Esophagus muscularis mucosa (tissue), 4 donors: ENCODE results near the gene NKAIN2. TPM values are rescaled to one million over a fixed set of nuclear protein-coding genes. Genes with fewer than 3 reads are reported as not detected.

ENCODE experiments used
- DNase-seq: peaks from one replicate; pipeline ENCODE4 v3.0.0-alpha.2; 2017; ENCODE audit errors: extremely low spot score
- H3K27ac ChIP-seq, 4 donors: fragments of 200-600 bp; sonication (generic); replicated peaks in 1 of 4; 1 replicate in 3 of 4; 2 replicates in 1 of 4; pipeline ENCODE4 v1.5.1; 2016 to 2019; ENCODE audit warnings: mild to moderate bottlenecking in 1 of 4
- H3K27me3 ChIP-seq, 4 donors: fragments of 200-600 bp; sonication (generic); one replicate each; pipeline versions ENCODE4 v1.5.1 to v1.6.0; 2016 to 2019
- H3K36me3 ChIP-seq, 4 donors: fragments of 200-600 bp; sonication (generic); one replicate each; pipeline ENCODE4 v1.5.1; 2016 to 2019
- H3K4me1 ChIP-seq, 4 donors: fragments of 200-600 bp; sonication (generic); one replicate each; pipeline ENCODE4 v1.5.1; 2016 to 2019
- H3K4me3 ChIP-seq, 4 donors: fragments of 200-600 bp; sonication (generic); 1 replicate in 2 of 4; 2 replicates in 2 of 4; pipeline ENCODE4 v1.5.1; 2016 to 2019; ENCODE audit warnings: mild to moderate bottlenecking in 4 of 4, moderate library complexity in 1 of 4
- H3K9me3 ChIP-seq, 4 donors: fragments of 200-600 bp; sonication (generic); 1 replicate in 3 of 4; 2 replicates in 1 of 4; pipeline ENCODE4 v1.5.1; 2016 to 2019
- EP300 ChIP-seq: sonication (generic); formaldehyde crosslinking; IDR thresholded peaks from one replicate; pipeline ENCODE4 v1.6.1; 2017; ENCODE audit warnings: antibody characterized with exemption
- POLR2A ChIP-seq: fragments of 450-650 bp; IDR thresholded peaks from one replicate; pipeline ENCODE4 v1.6.1; 2017; ENCODE audit warnings: antibody characterized with exemption, moderate library complexity, mild to moderate bottlenecking, low read depth
- POLR2AphosphoS5 ChIP-seq, 2 donors: sonication (generic); formaldehyde crosslinking; IDR thresholded peaks; one replicate each; pipeline ENCODE4 v1.6.1; 2017; ENCODE audit warnings: antibody characterized with exemption in 2 of 2
- WGBS: methylation state at CpG from one replicate; pipeline ENCODE4 v1.1.5; 2018; 5-methylcytosine and 5-hydroxymethylcytosine counted together
- intact Hi-C: fragments of 100-400 bp; cut with DNase I; formaldehyde crosslinking; loops from one replicate; pipeline ENCODE4 v1.15.1; 2023
- total RNA-seq, 4 donors: library from RNA; depleted of rRNA; stranded (reverse); fragments of >200 nt; gene quantifications; one replicate each; pipeline versions ENCODE4 v1.1.0 to v1.2.1, GENCODE V29; 2016
- TF ChIP-seq, protein P1 (sequence below), 3 experiments: fragments of 200-600 bp in 2 of 3; fragments of 450-650 bp in 1 of 3; sonication (generic) in 2 of 3; IDR thresholded peaks; one replicate each; pipeline ENCODE4 v1.5.1; 2017 to 2019; ENCODE audit warnings: antibody characterized with exemption in 3 of 3, mild to moderate bottlenecking in 2 of 3, moderate library complexity in 1 of 3

Gene NKAIN2
- total RNA-seq, 4 donors from 2014 or later: 0.11 to 0.66 (median 0.13) TPM; not detected in 1

DNA sequence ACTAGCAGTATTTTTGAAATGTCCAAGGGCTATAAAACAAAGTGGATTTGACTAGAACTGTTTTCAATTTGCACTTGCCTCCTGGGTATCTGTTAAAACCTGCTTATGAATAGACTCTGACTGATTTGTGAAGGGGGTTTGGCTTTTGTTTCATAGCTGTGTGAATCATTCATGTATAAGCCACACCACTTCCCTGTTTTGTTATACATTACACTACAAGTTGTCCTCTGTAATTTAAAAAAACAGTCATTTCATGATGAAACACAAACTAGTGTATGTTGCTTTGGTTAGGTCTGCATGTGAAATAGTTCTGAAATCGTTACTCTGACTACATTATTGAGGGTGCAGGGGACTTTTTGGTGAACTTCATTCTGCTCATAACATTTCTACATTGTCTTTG, 121.7 kb downstream of the NKAIN2 start:
- H3K27ac ChIP-seq: no peak overlapping the region
- H3K4me3 ChIP-seq: no peak overlapping the region

DNA sequence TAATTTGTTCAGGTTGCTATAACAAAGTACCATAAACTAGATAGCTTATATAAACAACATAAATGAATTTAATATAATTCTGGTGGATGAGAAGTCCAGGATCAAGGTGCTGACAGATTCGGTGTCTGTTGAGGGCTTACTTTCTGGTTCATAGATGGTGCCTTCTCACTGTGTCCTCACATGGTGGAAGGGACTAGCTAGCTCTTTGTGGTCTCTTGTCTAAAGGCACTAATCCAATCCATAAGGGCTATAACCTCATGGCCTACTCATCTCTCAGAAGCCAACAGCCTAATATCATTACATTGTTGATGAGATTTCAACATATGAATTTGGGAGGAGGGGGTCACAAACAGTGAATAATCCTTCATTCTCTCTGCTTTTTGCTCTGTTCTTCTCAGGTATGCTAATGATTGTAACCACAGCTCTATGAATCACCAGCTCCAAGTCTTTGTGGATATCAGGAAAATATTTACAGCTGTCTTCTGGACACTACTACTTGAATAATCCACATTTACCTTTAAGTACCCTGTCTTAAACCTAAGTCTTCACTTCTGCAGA, 122.3 kb downstream of the NKAIN2 start:
- Histone ChIP-seq H3K4me3 (no peak overlapping the region), H3K9me3 (no peaks in the 10 kb centered on the region), H3K27me3 (no peaks in the 10 kb centered on the region), H3K27ac (no peak overlapping the region), H3K4me1 (peaks cover 0 to 7% (median 3%) of the 10 kb centered on the region in 4 donors), H3K36me3 (no peaks in the 10 kb centered on the region)
- intact Hi-C loops: no loop called here
- no peak for DNase-seq
- TF ChIP-seq, protein P1, sequence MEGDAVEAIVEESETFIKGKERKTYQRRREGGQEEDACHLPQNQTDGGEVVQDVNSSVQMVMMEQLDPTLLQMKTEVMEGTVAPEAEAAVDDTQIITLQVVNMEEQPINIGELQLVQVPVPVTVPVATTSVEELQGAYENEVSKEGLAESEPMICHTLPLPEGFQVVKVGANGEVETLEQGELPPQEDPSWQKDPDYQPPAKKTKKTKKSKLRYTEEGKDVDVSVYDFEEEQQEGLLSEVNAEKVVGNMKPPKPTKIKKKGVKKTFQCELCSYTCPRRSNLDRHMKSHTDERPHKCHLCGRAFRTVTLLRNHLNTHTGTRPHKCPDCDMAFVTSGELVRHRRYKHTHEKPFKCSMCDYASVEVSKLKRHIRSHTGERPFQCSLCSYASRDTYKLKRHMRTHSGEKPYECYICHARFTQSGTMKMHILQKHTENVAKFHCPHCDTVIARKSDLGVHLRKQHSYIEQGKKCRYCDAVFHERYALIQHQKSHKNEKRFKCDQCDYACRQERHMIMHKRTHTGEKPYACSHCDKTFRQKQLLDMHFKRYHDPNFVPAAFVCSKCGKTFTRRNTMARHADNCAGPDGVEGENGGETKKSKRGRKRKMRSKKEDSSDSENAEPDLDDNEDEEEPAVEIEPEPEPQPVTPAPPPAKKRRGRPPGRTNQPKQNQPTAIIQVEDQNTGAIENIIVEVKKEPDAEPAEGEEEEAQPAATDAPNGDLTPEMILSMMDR (IDR thresholded peaks at IDR 0.05): no peak
- TF ChIP-seq POLR2AphosphoS5 (IDR thresholded peaks at IDR 0.05) (no peak), EP300 (no peak), POLR2A (no peak)
- 56% methylated on average over 1 of the region's 1 CpG for WGBS

More for the DNA sequence above, 121.7 kb downstream of the NKAIN2 start:
- WGBS: 22% methylated on average over 1 of the region's 1 CpG
- Histone ChIP-seq H3K27me3 (no peaks in the 10 kb centered on the region), H3K4me1 (peaks cover 0 to 7% (median 3%) of the 10 kb centered on the region in 4 donors), H3K9me3 (no peaks in the 10 kb centered on the region), H3K36me3 (no peaks in the 10 kb centered on the region)
- TF ChIP-seq EP300: no peak
- TF ChIP-seq POLR2AphosphoS5 (IDR thresholded peaks at IDR 0.05): no peak
- TF ChIP-seq POLR2A: no peak
- TF ChIP-seq, protein P1 (IDR thresholded peaks at IDR 0.05): no peak
- no peak for DNase-seq
- intact Hi-C loops: no loop called here

DNA sequence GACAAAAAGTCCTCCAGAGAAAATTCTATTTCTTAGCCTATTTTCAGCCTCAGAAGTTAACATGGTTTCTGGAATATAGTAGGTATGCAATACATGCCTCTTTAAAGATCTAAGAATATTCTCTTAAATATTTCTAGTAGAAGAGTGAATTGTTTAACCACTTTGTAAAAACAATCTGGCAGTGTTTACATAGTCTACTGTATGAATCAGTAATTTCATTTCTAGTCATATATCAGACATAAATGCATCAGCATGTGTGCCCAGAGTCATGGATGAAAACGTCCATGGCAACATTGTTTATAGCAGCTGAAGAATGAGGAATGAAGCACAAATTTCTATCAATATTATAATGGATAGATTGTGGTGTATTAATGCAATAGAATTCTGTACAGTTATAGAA, 124.9 kb downstream of the NKAIN2 start:
- no peaks in the 10 kb centered on the region for H3K36me3 ChIP-seq
- H3K27ac ChIP-seq: no peak overlapping the region
- H3K9me3 ChIP-seq: no peaks in the 10 kb centered on the region
- WGBS: 4% methylated on average over 1 of the region's 1 CpG
- intact Hi-C loops: no loop called here
- H3K4me1 ChIP-seq: peaks cover 0 to 7% (median 3%) of the 10 kb centered on the region in 4 donors
- TF ChIP-seq, protein P1 (IDR thresholded peaks at IDR 0.05): no peak
- TF ChIP-seq EP300 (no peak), POLR2AphosphoS5 (IDR thresholded peaks at IDR 0.05) (no peak)
- no peak overlapping the region for H3K4me3 ChIP-seq
- H3K27me3 ChIP-seq: no peaks in the 10 kb centered on the region
- DNase-seq: no peak

DNA sequence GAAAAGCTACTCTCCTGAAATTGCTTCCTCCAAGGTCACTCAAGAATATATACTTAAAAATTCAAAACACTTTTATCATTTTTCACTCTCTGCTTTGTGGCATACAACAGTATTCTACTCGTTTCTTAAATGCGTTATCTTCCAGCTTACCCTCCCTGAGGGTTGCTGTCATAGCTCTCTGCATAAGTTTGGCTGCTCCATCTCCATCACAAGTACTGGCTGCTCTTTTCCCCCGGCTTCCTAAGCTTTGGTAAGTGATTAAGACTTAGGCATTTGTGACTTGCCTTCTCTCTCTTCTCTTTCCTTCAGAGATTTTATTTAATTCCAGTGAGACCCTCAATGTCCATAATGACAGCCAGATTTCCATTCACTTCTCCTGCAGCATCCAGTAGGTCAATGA, 128.3 kb downstream of the NKAIN2 start:
- intact Hi-C loops: no loop called here
- no peaks in the 10 kb centered on the region for H3K36me3 ChIP-seq
- H3K27me3 ChIP-seq: no peaks in the 10 kb centered on the region
- 80% methylated on average over 3 of the region's 3 CpGs for WGBS
- H3K4me3 ChIP-seq: no peak overlapping the region
- H3K4me1 ChIP-seq: no peaks in the 10 kb centered on the region
- H3K9me3 ChIP-seq: no peaks in the 10 kb centered on the region
- TF ChIP-seq POLR2A: no peak
- TF ChIP-seq, protein P1 (IDR thresholded peaks at IDR 0.05): no peak
- no peak for TF ChIP-seq EP300
- no peak for TF ChIP-seq POLR2AphosphoS5 (IDR thresholded peaks at IDR 0.05)
- H3K27ac ChIP-seq: no peak overlapping the region
- no peak for DNase-seq

DNA sequence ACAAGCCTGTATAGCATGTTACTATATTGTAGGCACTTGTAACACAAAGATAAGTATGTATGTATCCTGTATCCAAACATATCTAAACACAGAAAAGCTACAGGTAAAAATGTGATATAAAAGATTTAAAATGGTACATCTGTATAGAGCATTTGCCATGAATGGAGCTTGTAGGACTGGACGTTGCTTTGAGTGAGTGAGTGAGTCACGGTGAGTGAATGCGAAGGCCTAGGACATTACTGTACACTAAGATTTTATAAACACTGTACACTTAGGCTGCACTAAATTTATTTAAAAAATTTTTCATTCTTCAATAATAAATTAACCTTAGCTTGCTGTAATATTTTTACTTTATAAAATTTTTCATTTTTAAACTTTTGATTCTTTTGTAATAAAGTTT, 136.9 kb downstream of the NKAIN2 start:
- intact Hi-C loops: no loop called here
- WGBS: 81% methylated on average over 3 of the region's 3 CpGs

More for the DNA sequence above, 136.9 kb downstream of the NKAIN2 start:
- no peak for TF ChIP-seq POLR2AphosphoS5 (IDR thresholded peaks at IDR 0.05)
- TF ChIP-seq POLR2A: no peak
- TF ChIP-seq, protein P1 (IDR thresholded peaks at IDR 0.05): no peak
- no peak for TF ChIP-seq EP300
- no peaks in the 10 kb centered on the region for H3K4me1 ChIP-seq
- H3K9me3 ChIP-seq: no peaks in the 10 kb centered on the region
- no peak overlapping the region for H3K27ac ChIP-seq
- H3K4me3 ChIP-seq: no peak overlapping the region
- no peaks in the 10 kb centered on the region for H3K27me3 ChIP-seq
- no peak for DNase-seq
- H3K36me3 ChIP-seq: no peaks in the 10 kb centered on the region
